Pancreas (tissue), 10 donors: ENCODE data around the gene NAA30. TPM values are rescaled to one million over a fixed set of nuclear protein-coding genes. Genes with fewer than 3 reads are reported as not detected.

Experiments used
- ATAC-seq, 4 donors: fragments of 200-7000 bp; cut with Tn5 transposase; one replicate each; pipeline versions ENCODE4 v1.8.0 to v1.9.1; 2020; ENCODE audit warnings: mild to moderate bottlenecking in 4 of 4, moderate library complexity in 4 of 4
- DNase-seq, 6 donors: peaks; one replicate each; pipeline ENCODE4 v3.0.0-alpha.2; 2020
- FAIRE-seq: peaks from 2 replicates; lab custom pipeline; 2012; peaks lifted over from hg19 to GRCh38; lab: Jason Lieb, UNC
- H3K27ac ChIP-seq, 4 donors: fragments of 200-600 bp; sonication (generic); 1 replicate in 3 of 4; 2 replicates in 1 of 4; pipeline versions ENCODE4 v1.5.0 to v1.8.0; 2020
- H3K27me3 ChIP-seq, 4 donors: fragments of 200-600 bp; one replicate each; pipeline ENCODE4 v1.8.0; 2021
- H3K36me3 ChIP-seq, 3 donors: fragments of 200-600 bp; sonication (generic) in 1 of 3; one replicate each; pipeline versions ENCODE4 v1.5.0 to v1.8.0; 2020 to 2021
- H3K4me1 ChIP-seq, 3 donors: fragments of 200-600 bp; one replicate each; pipeline ENCODE4 v1.8.0; 2021
- H3K4me3 ChIP-seq, 4 donors: fragments of 200-600 bp; sonication (generic) in 2 of 4; one replicate each; pipeline versions ENCODE4 v1.5.0 to v1.8.0; 2020 to 2021
- H3K9me3 ChIP-seq, 4 donors: fragments of 200-600 bp; one replicate each; pipeline ENCODE4 v1.8.0; 2021
- WGBS, 2 donors: extraction: QIAGEN DNeasy Blood & Tissue Kit; methylation state at CpG; one replicate each; pipeline ENCODE4 v1.1.7; 2013; 5-methylcytosine and 5-hydroxymethylcytosine counted together
- intact Hi-C, 3 donors: fragments of 100-400 bp; cut with DNase I; formaldehyde crosslinking; loops; one replicate each; pipeline versions ENCODE4 v1.11.1 to v1.14.2; 2022
- polyA plus RNA-seq, 2 donors: library from polyadenylated mRNA; stranded (reverse); fragments of 200-250 nt; gene quantifications; one replicate each; pipeline ENCODE4 v1.2.3, GENCODE V29; 2013
- total RNA-seq, 6 donors: library from RNA; stranded (reverse); fragmentation: NEBNext Ultra II Directional in 4 of 6; extraction: Animal tissue kit (Norgen Biotek cat#: 25700) in 4 of 6; gene quantifications; one replicate each; pipeline versions ENCODE4 v1.2.1 to v1.2.4, GENCODE V29; 2021 to 2023
- TF ChIP-seq, protein P1 (sequence below), 4 donors: fragments of 200-600 bp; sonication (generic) in 3 of 4; IDR thresholded peaks; one replicate each; pipeline versions ENCODE4 v1.5.0 to v1.8.0; 2021; ENCODE audit warnings: antibody characterized with exemption in 4 of 4
- donor health status: healthy with polysubstance abuse.
- donor health status: DM: no; HTN: no; CAD: no; lungs with moderate emphysema.
- donor health status: DM: no; HTN: no; CAD: no.
- donor health status: control.
- donor health status: control.
- donor health status: Bipolar disorder and iron deficiency.
- donor health status: DM: yes; HTN: yes; CAD: no.
- donor health status: DM: no; HTN: no; CAD: no.
- donor health status: DM: no; HTN: no; CAD: no.
- donor health status: DM: yes; HTN: yes; CAD: no.

Gene NAA30
- total and polyA plus RNA-seq, 8 donors, result 1.9 to 11.0 (median 7.5) TPM

GRCh38 chr14:57403521-57403864 lies 13.1 kb downstream of the NAA30 start:
- no peak for ATAC-seq
- no peak for FAIRE-seq

DNA sequence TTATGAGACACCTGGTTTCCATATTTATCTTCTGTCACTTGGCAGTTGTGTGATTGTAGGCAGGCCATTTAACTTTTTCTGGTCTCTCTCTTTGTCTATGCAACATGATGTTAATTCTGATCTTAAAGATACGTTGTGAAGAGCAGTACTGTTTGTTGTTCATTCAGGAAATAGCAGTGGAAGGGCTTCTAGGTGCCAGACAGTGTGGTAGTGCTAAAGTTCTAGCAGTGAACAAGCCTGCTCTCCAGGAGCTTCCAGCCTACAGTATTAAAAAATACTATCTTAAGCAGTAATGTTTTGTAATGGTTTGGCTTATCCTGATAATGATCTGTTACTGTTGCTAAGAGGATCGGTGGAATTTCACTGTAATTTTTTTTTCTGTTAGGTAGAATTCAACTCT lies 15.2 kb downstream of the NAA30 start:
- Histone ChIP-seq H3K36me3 (peaks cover 0 to 9% (median 0%) of the 10 kb centered on the region in 3 donors), H3K27me3 (no peaks in the 10 kb centered on the region), H3K9me3 (no peaks in the 10 kb centered on the region), H3K4me1 (peaks cover 0 to 19% (median 11%) of the 10 kb centered on the region in 3 donors), H3K4me3 (no peak overlapping the region), H3K27ac (no peak overlapping the region)
- WGBS, 2 donors, result 83 to 86% methylated on average over 2 of the region's 2 CpGs
- TF ChIP-seq, protein P1, sequence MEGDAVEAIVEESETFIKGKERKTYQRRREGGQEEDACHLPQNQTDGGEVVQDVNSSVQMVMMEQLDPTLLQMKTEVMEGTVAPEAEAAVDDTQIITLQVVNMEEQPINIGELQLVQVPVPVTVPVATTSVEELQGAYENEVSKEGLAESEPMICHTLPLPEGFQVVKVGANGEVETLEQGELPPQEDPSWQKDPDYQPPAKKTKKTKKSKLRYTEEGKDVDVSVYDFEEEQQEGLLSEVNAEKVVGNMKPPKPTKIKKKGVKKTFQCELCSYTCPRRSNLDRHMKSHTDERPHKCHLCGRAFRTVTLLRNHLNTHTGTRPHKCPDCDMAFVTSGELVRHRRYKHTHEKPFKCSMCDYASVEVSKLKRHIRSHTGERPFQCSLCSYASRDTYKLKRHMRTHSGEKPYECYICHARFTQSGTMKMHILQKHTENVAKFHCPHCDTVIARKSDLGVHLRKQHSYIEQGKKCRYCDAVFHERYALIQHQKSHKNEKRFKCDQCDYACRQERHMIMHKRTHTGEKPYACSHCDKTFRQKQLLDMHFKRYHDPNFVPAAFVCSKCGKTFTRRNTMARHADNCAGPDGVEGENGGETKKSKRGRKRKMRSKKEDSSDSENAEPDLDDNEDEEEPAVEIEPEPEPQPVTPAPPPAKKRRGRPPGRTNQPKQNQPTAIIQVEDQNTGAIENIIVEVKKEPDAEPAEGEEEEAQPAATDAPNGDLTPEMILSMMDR (IDR thresholded peaks at IDR 0.05), result no peak
- FAIRE-seq (no peak), ATAC-seq (no peak), DNase-seq (no peak)
- intact Hi-C loops, result no loop called here

More at GRCh38 chr14:57403521-57403864, 13.1 kb downstream of the NAA30 start:
- Histone ChIP-seq H3K4me3 (no peak overlapping the region), H3K27me3 (no peaks in the 10 kb centered on the region), H3K4me1 (peaks cover 0 to 19% (median 11%) of the 10 kb centered on the region in 3 donors), H3K9me3 (no peaks in the 10 kb centered on the region), H3K27ac (no peak overlapping the region), H3K36me3 (no peaks in the 10 kb centered on the region)
- DNase-seq, result no peak
- TF ChIP-seq, protein P1 (IDR thresholded peaks at IDR 0.05), result no peak
- 92 to 96% methylated on average over 1 of the region's 1 CpG for whole genome bisulfite sequencing, 2 donors
- intact Hi-C loops, result no loop called here

- H3K4me1 ChIP-seq, result peaks cover 0 to 4% (median 0%) of the 10 kb centered on the region in 3 donors
Measured at GRCh38 chr14:57408037-57408436, 17.7 kb downstream of the NAA30 start.

DNA sequence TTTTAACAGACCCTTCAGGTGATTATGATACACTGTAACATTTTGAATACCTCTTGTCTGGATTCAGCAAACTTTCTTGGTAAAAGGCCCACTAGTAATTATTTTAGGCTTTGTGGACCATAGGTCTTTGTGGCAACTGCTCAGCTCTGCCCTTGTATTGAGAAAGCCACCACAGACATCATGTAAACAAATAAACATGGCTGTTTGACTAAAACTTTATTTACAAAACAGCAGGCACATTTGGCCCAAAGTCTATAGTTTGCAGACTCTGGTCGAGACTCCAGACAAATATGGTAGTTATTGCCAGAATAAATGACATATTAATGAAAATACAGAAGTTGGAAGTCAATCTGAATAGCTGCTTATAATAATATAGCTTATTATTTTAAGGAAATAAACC lies 18.2 kb downstream of the NAA30 start:
- Histone ChIP-seq H3K27me3 (no peaks in the 10 kb centered on the region), H3K9me3 (no peaks in the 10 kb centered on the region), H3K27ac (no peak overlapping the region), H3K4me3 (no peak overlapping the region), H3K4me1 (no peaks in the 10 kb centered on the region), H3K36me3 (peaks cover 0 to 9% (median 0%) of the 10 kb centered on the region in 3 donors)
- 48 to 57% methylated on average over 1 of the region's 1 CpG for WGBS, 2 donors
- intact Hi-C loops, result no loop called here
- DNase-seq (no peak), FAIRE-seq (no peak), ATAC-seq (no peak)
- TF ChIP-seq, protein P1 (IDR thresholded peaks at IDR 0.05), result no peak

More at GRCh38 chr14:57408037-57408436, 17.7 kb downstream of the NAA30 start:
- H3K36me3 ChIP-seq, result peaks cover 0 to 9% (median 0%) of the 10 kb centered on the region in 3 donors
- no peak for DNase-seq
- TF ChIP-seq, protein P1 (IDR thresholded peaks at IDR 0.05), result no peak
- intact Hi-C loops, result no loop called here
- no peaks in the 10 kb centered on the region for H3K9me3 ChIP-seq
- ATAC-seq, result no peak
- no peak for FAIRE-seq
- no peaks in the 10 kb centered on the region for H3K27me3 ChIP-seq
- H3K4me3 ChIP-seq, result no peak overlapping the region
- 94 to 97% methylated on average over 2 of the region's 2 CpGs for WGBS, 2 donors
- H3K27ac ChIP-seq, result no peak overlapping the region

DNA sequence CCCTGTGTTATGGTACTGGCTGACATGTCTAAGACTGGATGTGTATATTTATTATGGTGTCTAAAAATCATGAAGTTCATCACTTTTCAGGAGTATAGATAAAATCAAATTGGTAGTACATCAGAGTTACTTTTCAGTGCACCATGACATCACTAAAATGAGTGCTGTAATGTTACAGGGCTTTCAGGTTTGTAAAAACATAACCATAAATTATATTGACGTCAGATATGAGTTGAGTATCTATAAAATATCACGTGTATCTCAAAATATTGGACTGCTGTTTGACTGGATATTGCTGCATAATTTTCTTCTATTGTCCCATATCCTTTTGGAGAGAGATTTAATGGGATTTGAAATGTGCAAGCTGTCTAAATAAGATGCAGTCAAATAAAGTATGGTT lies 22.0 kb downstream of the NAA30 start:
- ATAC-seq, result no peak
- FAIRE-seq, result no peak
- 48 to 57% methylated on average over 2 of the region's 2 CpGs for WGBS, 2 donors
- DNase-seq, result no peak
- Histone ChIP-seq H3K27ac (no peak overlapping the region), H3K27me3 (no peaks in the 10 kb centered on the region), H3K9me3 (no peaks in the 10 kb centered on the region), H3K36me3 (peaks cover 0 to 9% (median 0%) of the 10 kb centered on the region in 3 donors), H3K4me3 (no peak overlapping the region), H3K4me1 (no peaks in the 10 kb centered on the region)
- TF ChIP-seq, protein P1 (IDR thresholded peaks at IDR 0.05), result no peak
- intact Hi-C loops, result no loop called here
